MV-4-11 (cell line): ENCODE results near the gene RAMP3.

Source experiments
- DNase-seq: peaks from one replicate; lab custom pipeline; 2025; lab: John Stamatoyannopoulos, UW

Gene RAMP3

DNA sequence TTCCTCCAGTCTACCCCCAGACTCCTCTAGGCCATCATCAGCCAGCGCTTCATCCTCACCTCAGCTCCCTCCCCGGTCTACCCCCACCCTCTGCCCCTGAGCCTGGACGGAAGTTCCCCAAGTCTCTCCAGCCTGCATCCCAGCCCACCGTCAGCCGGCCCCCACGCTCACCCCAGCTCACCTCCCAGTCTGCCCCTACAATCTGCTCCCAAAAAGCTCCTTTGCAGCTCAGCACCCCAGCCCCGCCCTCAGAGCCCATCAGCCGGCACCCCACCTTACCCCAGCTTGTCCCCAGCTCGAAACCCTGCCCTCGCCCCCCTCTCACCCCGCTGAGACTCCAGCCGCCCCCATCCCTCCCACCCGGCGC lies 322 bp upstream of the RAMP3 start:
- no peak for DNase-seq

DNA sequence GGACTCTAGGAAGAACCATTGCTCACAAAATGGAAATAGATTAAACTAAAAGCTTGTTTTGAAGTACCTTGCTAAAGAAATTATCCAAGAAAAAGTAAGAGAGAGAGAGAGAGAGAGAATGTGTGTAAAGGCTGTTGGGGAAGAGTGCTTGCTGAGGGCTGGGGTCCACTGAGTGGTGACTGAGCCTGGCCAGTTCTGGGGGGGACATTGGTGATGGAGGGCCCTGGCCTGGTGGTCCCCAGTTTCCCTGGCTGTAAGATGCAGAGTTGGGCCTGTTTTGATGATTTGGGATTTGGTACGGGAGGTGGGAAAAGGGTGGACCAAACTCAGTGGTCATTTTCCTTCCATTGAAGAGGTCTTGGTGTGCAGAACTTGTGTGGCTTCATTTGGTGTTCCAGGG lies 880 bp downstream of the RAMP3 start:
- DNase-seq: no peak

DNA sequence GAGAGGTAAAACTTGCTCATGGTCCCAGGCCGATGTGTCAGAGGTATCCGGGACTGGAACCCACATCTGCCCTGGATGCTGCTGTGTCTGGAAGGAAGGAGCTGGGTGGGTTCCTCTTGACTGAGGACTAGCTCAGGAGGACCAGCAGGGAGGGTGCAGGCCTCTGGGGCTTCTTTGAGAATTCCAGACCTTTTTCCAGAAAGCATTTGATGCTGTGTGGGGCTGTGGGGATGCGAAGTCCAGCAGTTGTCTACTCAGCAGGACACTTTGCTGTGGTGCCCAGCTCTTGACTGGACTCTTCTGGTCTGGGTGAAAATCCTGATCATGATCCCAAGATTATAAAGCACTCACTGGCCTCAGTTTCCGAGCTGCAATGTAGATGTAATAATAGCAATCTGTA lies 1.7 kb downstream of the RAMP3 start:
- no peak for DNase-seq

GRCh38 chr7:45160417-45160881 lies 2.9 kb downstream of the RAMP3 start:
- DNase-seq: peak; percentile 65

DNA sequence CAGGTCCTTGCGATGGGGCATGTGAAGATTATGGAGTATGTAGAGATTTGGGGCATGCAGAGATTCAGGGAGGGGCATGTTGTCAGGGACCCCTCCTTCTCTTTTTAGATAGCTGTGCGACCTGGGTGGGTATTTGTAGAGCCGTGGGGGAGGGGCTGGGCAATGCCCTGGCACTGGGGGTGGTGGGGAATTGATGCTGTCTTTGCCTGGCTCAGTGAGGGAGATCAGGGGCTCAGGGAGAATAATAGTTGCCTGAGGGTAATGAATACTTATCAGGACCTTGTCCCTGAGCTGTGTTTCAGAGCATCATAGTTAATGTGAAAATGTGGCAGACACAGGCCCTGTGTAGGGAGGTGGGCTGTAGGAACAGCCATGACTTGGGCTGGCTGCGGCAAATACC lies 3.5 kb downstream of the RAMP3 start:
- no peak for DNase-seq

- no peak for DNase-seq
These were observed 4.3 kb downstream of the RAMP3 start for GRCh38 chr7:45161842-45162241.

GRCh38 chr7:45162311-45162845 lies 4.8 kb downstream of the RAMP3 start:
- DNase-seq: no peak

- DNase-seq: no peak
These were observed 5.5 kb downstream of the RAMP3 start for GRCh38 chr7:45162943-45163691.

DNA sequence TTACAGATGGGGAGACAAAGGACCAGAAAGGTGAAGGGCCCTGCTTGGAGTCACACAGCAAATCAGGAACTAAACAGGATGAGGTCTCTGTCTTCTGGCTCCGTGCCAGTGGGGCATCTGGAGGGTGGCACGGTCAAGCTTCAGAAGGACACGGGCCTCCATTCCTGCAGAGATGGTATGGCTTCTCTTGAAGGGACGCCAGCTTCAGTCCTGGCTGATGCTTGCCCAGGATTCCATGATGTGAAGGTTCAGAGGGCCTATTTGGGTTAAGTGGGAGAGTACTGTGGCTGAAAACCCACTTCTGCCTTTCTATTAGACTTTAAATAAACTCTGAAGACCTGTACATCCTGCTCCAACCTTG lies 6.1 kb downstream of the RAMP3 start:
- DNase-seq: no peak

DNA sequence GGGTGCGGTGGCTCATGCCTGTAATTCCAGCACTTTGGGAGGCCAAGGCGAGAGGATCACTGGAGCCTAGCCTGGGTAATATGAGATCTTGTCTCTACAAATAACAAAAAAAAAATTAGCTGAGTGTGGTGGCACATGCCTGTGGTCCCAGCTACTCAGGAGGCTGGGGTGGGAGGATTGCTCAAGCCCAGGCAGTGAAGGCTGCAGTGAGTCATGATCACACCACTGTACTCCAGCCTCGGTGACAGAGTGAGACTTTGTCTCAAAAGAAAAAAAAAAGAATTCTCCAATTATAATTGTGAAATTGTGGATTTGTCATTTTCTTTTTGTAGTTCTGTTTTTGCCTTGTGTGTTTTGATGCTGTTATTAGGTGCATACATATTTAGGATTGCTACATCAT lies 6.7 kb downstream of the RAMP3 start:
- DNase-seq: peak; percentile 18

DNA sequence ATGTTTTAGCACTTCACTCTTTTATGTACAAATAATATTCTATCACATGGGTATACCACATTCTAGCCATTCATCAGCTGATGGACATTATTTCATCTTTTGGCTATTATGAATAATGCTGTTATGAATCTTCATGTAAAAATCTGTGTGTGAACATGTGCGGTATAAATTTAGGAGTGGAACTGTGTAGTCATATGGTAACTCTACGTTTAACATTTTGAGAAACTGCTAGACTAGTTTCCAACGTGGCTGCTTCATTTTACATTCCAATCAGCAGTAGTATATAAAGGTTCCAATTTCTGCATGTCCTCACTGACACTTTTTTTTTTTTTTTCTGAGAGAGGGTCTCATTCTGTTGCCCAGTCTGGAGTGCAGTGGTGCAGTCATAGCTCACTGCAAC lies 8.3 kb downstream of the RAMP3 start:
- DNase-seq: no peak

DNA sequence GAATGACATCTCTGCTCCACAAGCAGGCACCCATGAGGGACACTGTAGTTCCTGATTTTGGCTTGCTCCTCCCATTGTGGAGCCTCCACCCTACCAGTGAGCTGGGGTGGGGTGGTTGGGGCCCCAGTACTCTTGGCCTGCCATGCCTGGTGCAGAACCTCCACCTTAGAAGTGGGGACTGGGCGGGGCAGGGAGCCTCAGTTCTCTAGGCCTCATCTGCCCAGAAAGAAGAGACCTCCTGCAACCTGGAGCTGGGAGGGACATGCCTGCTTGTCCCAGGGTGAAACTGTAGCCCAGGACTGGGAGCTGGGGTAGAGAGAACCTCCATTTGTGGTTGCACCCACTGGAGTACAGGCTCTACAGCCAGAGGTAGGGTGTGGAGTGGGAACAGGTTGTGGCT lies 14.4 kb downstream of the RAMP3 start:
- DNase-seq: peak; percentile 5

DNA sequence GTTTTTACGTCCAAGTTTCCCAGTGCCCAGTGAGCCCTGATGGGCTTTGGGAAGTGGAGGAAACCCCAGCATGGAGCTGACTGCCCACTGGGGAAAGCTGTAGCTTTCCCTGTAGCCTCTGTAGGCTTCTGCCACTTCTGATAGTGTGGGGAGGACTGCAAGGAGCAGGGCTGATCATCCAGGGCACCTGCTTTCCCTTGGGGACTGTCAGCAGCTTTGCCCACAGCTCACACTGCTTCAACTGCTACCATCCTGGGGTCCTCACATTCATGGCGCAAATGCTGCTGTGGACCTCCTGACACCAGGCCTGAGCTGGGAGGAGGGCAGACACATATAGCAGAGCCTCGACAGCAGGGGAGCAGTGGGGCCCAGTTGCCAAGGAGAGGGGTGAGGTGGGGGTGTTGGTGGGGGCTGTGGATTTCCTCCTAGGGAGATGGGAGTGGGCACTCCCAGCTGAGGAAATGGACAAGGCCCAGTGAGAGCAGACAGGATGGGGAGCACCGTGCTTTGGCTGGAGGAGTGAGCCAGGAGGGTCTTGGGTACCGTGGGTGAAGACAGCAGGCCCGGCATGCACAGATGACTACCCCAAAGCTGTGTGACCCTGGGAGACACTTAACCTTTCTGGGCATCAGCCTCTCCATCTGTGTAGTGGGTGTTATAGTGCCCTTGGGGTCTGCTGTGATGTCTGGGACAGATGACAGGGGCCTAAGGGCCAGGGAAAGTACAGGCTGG lies 16.2 kb downstream of the RAMP3 start:
- no peak for DNase-seq

GRCh38 chr7:45174328-45174610 lies 16.7 kb downstream of the RAMP3 start:
- no peak for DNase-seq

- no peak for DNase-seq
These were observed 17.6 kb downstream of the RAMP3 start for GRCh38 chr7:45174966-45175765.

- DNase-seq: no peak
These were observed 18.5 kb downstream of the RAMP3 start for GRCh38 chr7:45176091-45176490.

DNA sequence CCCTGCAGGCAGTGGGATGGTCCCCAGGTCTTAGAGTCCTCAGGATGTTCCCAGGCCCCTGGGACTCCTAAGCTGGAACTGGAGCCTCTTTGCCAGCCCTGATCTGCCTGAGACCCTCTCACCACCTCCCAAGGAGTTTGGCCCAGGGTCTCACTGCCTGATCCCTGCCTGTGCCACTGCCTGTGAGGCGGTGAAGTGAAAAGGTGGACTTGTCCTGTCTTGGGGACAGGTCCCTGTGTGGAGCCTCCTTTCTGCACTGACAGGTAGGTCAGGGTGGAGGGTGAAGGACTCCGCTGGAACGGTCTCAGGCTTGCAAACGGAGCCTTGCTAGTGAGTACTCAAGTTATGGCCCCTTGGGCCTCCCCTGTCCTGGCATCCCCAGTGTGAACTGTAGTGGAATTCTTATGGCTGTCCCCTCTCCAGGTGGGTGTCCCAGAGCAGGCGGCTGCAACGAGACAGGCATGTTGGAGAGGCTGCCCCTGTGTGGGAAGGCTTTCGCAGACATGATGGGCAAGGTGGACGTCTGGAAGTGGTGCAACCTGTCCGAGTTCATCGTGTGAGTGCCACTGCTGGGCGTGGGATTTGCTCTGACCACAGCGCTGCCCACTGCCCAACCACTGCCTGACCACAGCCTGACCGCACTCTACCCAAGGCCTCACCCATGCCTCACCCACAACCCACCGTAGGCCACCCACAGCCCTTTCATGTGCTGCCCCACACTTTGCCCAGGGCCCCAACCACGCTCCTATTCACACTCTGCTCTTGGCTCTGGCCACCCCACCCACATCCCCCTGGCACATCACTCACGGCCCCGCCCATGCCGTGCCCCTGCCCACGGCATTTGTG lies 19.5 kb downstream of the RAMP3 start:
- no peak for DNase-seq

DNA sequence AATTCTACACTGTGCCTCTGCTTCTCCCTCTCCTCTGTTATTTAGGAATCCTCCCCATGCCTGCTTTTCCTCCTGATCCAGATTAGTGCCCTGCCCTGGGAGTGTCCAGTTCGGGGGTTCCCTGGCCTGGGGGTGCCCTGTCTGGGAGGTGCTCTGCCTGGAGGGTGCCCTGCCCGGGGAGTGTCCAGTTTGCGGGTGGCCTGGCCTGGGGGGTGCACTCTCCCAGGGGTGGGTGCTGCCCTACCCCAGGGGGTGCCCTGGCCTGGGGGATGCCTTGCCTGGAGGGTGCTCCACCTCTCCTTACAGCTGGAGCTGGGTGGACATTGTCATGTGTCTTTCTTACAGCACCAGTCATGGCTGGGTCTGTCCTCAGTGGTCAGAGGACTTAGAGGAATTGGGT lies 20.2 kb downstream of the RAMP3 start:
- no peak for DNase-seq

DNA sequence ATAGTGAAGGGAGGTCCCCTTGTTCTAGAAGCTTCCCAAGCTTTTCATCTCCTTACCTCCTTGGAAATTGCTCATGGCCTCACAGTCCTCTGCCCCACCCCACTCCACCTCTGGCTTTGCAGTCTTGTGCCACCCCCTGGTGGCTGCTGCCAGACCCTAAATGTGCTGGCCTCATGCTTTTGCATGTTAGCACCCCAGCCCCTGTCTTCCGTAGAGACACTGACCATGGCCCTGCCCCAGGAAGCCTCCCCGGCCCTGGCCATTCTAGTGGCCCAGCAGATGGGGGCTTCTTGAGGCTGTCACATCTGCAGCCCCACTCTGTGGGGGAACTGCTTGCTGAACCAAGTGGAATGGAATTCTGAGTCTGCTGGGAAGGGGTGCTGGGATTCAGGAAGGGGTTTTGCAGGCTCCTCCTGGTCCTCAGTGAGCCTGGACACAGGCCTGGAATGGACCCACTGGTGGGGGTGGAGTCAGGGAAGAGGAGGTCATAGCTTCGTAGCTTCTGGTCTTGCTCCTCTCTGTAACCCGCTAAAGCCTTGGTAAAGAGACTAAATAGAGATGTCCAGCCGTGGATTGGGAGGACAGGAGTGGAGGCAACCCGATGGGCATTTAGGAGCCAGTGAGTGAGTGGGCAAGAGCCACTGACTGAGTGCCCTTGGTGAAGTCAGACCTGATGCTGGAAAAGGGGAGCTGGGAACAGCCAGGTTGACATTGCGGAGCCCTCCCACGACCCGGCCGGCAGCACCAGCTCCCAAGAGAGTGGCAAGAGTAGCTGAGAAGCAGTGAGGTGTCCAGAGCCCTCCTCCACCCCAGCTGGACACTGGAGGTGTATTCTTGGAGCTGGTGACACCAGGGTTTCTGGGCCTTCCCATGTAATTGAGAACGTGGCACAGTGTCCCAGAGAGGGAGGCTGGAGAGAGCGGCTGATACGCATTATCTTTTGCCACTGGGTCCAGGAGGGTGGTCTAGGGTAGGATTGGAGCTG lies 20.9 kb downstream of the RAMP3 start:
- peak; percentile 5 for DNase-seq

GRCh38 chr7:45179666-45180065 lies 22.1 kb downstream of the RAMP3 start:
- DNase-seq: no peak
